Measurements from ENCODE around the gene MET. TPM values are rescaled to one million over a fixed set of nuclear protein-coding genes. Genes with fewer than 3 reads are reported as not detected.

MET gene
- total RNA-seq, 1 experiment from 2014 or later = 5.0 TPM

- Histone ChIP-seq H4K20me1 (ENCODE audit: control insufficient read depth, insufficient read depth, insufficient read length) (no peaks in the 10 kb centered on the region), H4K8ac (replicated peaks; ENCODE audit: insufficient read length, low read depth, low read length) (no peak overlapping the region), H4K5ac (ENCODE audit: insufficient read length, low read depth, low read length) (no peak overlapping the region), H3K79me2 (ENCODE audit: insufficient read depth, low read length) (no peaks in the 10 kb centered on the region), H3K14ac (ENCODE audit: insufficient read depth, low read length) (no peak overlapping the region), H3K18ac (ENCODE audit: insufficient read length, low read depth, low read length) (no peak overlapping the region), H4K91ac (ENCODE audit: insufficient read length, low read depth, low read length) (no peak overlapping the region), H3K79me1 (ENCODE audit: insufficient read depth, low read depth, low read length, poor library complexity, severe bottlenecking) (no peaks in the 10 kb centered on the region), H3K23ac (ENCODE audit: insufficient read length, low read depth, low read length) (no peak overlapping the region), H3K9me3 (ENCODE audit: control insufficient read depth, low read depth, low read length) (no peaks in the 10 kb centered on the region), H3K4ac (ENCODE audit: low read depth, low read length) (no peak overlapping the region), H3K4me1 (ENCODE audit: insufficient read depth, low read length) (no peaks in the 10 kb centered on the region), H3K4me2 (ENCODE audit: insufficient read depth, insufficient read length, low read length) (no peak overlapping the region), H2BK120ac (ENCODE audit: low read depth, low read length, poor library complexity, severe bottlenecking) (no peak overlapping the region), H2AK5ac (ENCODE audit: insufficient read length, low read length) (no peak overlapping the region), H3T11ph (ENCODE audit: low read length) (no peak overlapping the region), H2BK5ac (ENCODE audit: insufficient read length, low read length) (no peak overlapping the region), H3K27ac (ENCODE audit: insufficient read length, low read depth, low read length) (no peak overlapping the region), H3K56ac (ENCODE audit: insufficient read length, low read depth, low read length) (no peak overlapping the region), H3K23me2 (ENCODE audit: insufficient read length, low read depth, low read length, poor library complexity, severe bottlenecking) (no peaks in the 10 kb centered on the region), H3K27me3 (ENCODE audit: insufficient read depth, low read length) (no peaks in the 10 kb centered on the region), H2BK15ac (ENCODE audit: low read depth, low read length) (no peak overlapping the region), H2AFZ (ENCODE audit: low read length) (no peak overlapping the region), H3K9ac (ENCODE audit: extremely low read depth, insufficient read length, low read length) (no peak overlapping the region), H2BK12ac (ENCODE audit: insufficient read length, low read depth, low read length) (no peak overlapping the region), H2BK20ac (ENCODE audit: low read depth, low read length, poor library complexity, severe bottlenecking) (no peak overlapping the region)
- no peak for DNase-seq
- WGBS (ENCODE audit: extremely low coverage, insufficient read length, low lambda C conversion rate) = no CpG with 5 or more reads among the region's 2 CpGs
- H3K36me3 Mint-ChIP-seq (ENCODE audit: insufficient read depth in 1 of 3, low read depth in 3 of 3) = peaks cover 0 to 12% (median 9%) of the 10 kb centered on the region in 3 experiments; a peak in 4 of 7 replicates
- no peak for TF ChIP-seq CTCF (conservative IDR thresholded peaks at IDR 0.05)
- H3K4me1 Mint-ChIP-seq = 0 out of 4 replicates have a peak, but pooled peaks cover 0 to 3% of the 10 kb centered on the region in 2 experiments
- peaks cover 18 to 23% of the 10 kb centered on the region in 2 experiments; a peak in 4 of 5 replicates for H3K9me3 Mint-ChIP-seq
- H3K27ac Mint-ChIP-seq = no peak overlapping the region
- no peak overlapping the region for H3K4me3 Mint-ChIP-seq
- H3K27me3 Mint-ChIP-seq (ENCODE audit: low read depth) = no peaks in the 10 kb centered on the region
These were observed 81.1 kb downstream of the MET start for GRCh38 chr7:116753130-116753529.

All from H9 (cell line).